NOMO-1 (cell line): ENCODE results near the gene XRCC6.
"Not testable (repeated sequence)": the region's sequence is repeated elsewhere in the genome, so short reads cannot be mapped to it uniquely, and the experiment has no call there.

Experiments used
- DNase-seq, 2 experiments: peaks; one replicate each; lab custom pipeline; 2025; ENCODE audit not compliant: unreplicated experiment in 2 of 2; lab: John Stamatoyannopoulos, UW

XRCC6 gene

GRCh38 chr22:41683052-41683451, 62.0 kb downstream of the XRCC6 start:
- DNase-seq: no peak

- DNase-seq: no peak
These were observed 62.5 kb downstream of the XRCC6 start for GRCh38 chr22:41683616-41684015.

- DNase-seq: no peak
These were observed 63.1 kb downstream of the XRCC6 start for GRCh38 chr22:41684194-41684593.

DNA sequence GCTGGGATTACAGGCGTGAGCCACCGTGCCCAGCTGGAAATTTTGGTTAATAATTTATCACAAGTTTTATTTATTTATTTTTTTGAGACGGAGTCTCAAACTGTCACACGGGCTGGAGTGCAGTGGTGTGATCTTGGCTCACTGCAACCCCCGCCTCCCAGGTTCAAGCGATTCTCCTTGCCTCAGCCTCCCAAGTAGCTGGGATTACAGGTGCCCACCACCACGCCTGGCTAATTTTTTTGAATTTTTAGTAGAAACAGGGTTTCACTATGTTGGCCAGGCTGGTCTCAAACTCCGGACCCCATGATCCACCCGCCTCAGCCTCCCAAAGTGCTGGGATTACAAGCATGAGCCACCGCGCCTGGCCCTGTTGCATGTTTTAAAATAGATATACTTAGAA, 65.8 kb downstream of the XRCC6 start:
- DNase-seq: not testable (repeated sequence)

DNA sequence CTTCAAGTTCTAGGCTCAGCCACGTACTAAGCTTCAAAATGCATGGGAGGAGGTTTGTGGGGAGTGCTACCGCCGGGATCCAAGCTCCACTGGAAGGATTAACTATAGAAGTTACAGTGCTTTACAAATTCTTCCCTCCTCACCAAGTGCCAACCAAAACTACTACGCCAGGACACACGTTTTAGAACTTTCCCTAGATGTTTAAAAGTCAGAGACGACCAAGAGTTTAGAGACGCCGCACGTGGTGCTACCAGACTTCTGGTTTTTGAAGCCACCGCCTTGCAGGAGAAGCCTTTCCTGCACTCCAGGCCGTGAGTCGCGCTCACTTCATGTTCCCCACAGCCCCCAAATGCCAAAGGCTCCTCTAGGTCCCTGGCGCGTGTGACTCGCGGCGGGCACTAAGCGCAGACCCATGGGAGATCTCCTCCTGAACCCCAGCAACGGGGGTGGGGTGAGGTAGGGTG, 66.8 kb downstream of the XRCC6 start:
- peak; percentile 40 to 54 for DNase-seq

GRCh38 chr22:41688365-41689211, 67.5 kb downstream of the XRCC6 start, which contains the start of gene SNU13:
TSS of gene SNU13 (minus strand) at chr22:41688867. CDS start at chr22:41688796, 71 bp downstream.
- DNase-seq: peak; percentile 92 to 93

DNA sequence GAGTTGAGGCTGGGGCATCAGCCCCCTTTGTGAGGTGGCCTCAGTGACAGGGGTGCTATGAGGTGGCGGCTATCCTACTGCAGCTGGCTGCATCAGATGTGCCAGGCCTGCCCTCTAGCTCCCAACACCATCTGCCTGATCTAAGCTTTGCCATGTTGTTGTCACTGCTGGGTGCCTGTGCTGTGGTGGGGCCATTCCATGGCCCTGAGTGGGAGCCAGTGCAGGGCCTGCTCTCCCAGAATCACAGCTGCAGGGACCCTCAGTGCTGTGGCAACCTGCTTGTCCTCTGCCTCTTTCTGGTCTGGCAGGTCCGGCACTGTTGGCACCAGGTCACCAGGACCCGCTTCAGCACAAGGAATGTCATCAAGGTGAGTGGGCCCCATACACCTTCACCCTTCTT, 69.4 kb downstream of the XRCC6 start:
- no peak for DNase-seq

GRCh38 chr22:41695211-41695610, 74.1 kb downstream of the XRCC6 start:
- DNase-seq: no peak

DNA sequence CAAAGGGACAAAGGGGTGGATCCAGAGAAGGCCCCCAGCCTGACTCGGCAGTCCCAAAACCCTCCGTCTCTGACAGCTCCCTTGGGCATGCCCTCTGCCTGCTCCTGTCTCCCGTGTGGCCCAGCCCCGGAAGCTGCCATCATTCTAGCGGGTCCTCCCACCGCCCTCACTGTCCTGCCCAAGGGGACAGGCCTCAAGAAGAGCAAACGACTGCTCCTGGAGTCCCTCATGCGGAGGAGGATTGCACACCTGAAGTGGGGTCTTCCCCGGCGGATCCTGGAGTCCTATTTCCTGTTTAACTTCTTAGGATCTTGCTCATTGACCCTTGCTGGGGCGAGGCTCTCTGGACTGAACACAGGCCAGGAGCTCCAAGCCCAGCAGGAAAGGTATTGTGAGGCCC, 75.6 kb downstream of the XRCC6 start:
- no peak for DNase-seq

GRCh38 chr22:41697126-41697775, 76.2 kb downstream of the XRCC6 start:
- DNase-seq: peak; percentile 62 to 84

- no peak for DNase-seq
These were observed 78.4 kb downstream of the XRCC6 start, which contains the start of gene MEI1 for GRCh38 chr22:41699264-41700107. TSS of gene MEI1 (plus strand) at chr22:41699503. CDS start at chr22:41699539, 36 bp downstream.

DNA sequence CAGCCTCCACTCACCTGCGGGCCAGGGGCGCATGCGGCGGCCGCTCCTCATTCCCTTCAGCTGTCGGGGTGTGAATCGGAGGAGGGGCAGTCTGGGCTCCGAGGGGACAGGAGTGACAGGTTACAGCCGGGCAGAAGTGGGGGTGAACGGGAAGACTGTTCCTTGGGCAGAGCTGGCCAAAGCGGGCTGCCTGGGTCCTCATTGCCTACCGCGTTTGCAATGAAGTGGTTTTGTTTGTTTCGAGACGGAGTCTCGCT, 78.9 kb downstream of the XRCC6 start:
- DNase-seq: no peak

DNA sequence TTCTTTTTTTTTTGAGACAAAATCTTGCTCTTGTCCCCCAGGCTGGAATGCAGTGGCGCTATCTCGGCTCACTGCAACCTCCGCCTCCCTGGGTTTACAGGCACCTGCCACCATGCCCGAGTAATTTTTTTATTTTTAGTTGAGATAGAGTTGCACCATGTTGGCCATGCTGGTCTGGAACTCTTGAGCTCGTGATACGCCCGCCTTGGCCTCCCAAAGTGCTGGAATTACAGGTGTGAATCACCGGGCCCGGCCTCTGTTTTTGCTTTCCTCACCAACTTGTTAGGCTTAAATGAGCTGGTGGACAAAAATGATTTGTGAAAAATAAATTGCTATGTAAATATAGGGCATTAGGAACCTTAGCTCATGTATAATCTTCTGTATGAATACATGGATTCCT, 81.7 kb downstream of the XRCC6 start:
- DNase-seq: no peak

GRCh38 chr22:41709341-41709740, 88.2 kb downstream of the XRCC6 start:
- no peak for DNase-seq

DNA sequence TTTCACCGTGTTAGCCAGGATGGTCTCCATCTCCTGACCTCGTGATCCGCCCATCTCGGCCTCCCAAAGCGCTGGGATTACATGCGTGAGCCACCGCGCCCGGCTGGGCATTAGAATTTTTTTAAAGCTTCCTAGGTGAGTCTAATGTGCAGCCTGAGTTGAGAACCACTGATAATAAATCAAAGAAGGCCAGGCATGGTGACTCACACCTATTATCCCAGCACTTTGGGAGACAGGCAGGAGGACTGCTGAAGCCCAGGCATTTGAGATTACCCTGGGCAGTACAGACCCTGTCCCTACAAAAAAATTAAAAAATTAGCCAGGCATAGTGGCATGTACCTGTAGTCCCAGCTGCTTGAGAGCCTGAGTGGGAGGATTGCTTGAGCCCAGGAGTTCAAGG, 91.9 kb downstream of the XRCC6 start:
- DNase-seq: no peak
